ENCODE results near the gene CCND1.

GRCh38 chr11:69666752-69667536 lies 26.0 kb downstream of the CCND1 start:
- TF ChIP-seq EZH2 (IDR thresholded peaks at IDR 0.05; ENCODE audit: low read depth) (no peak), CTCF (conservative IDR thresholded peaks at IDR 0.05) (no peak)

All from PC-9 (cell line).